ENCODE results near the gene DERA. TPM values are rescaled to one million over a fixed set of nuclear protein-coding genes. Genes with fewer than 3 reads are reported as not detected.

Gene DERA
- total and polyA plus RNA-seq, 2 of the 13 experiments (the other 11 are each of a cell fraction or from before 2014, with no cell fraction given), result 24.0 to 51.3 TPM

- H3K9me3 ChIP-seq (ENCODE audit: low read length), result no peaks in the 10 kb centered on the region
- FAIRE-seq, result no peak
Observed at GRCh38 chr12:16074894-16075293, 163.8 kb downstream of the DERA start.

More at GRCh38 chr12:16074894-16075293, 163.8 kb downstream of the DERA start:
- Histone ChIP-seq H3K4me1 (ENCODE audit: insufficient read depth, low read length) (peaks cover 11% of the 10 kb centered on the region), H3K79me2 (ENCODE audit: insufficient read depth, low read length) (no peaks in the 10 kb centered on the region), H3K27me3 (ENCODE audit: control insufficient read depth in 1 of 2, insufficient read depth in 2 of 2, low read length in 2 of 2) (no peaks in the 10 kb centered on the region), H4K20me1 (ENCODE audit: insufficient read depth, low read length) (no peaks in the 10 kb centered on the region), H3K4me2 (ENCODE audit: low read depth, low read length) (no peak overlapping the region), H3K4me3 (replicated peaks in 1 of 3; ENCODE audit: insufficient read depth in 1 of 3, low read depth in 2 of 3, low read length in 3 of 3) (no peak overlapping the region), H3K36me3 (replicated peaks in 1 of 2; ENCODE audit: control insufficient read depth in 1 of 2, insufficient read depth in 2 of 2, low read length in 2 of 2) (no peaks in the 10 kb centered on the region), H3K27ac (ENCODE audit: extremely low read length, insufficient read depth, low read length) (no peak overlapping the region), H2AFZ (ENCODE audit: low read length) (no peak overlapping the region), H3K9ac (ENCODE audit: insufficient read depth, low read depth, low read length) (no peak overlapping the region)
- no peak for ATAC-seq
- intact Hi-C loops (cut with micrococcal nuclease; ENCODE audit: unreplicated experiment), result no loop called here
- CTCF ChIA-PET (ENCODE audit: low intra/inter-chr PET ratio, low total read pairs), result no interaction called here
- DNase-seq (ENCODE audit: low spot score), result no peak
- 34% methylated on average over 2 of the region's 2 CpGs for WGBS (ENCODE audit: low lambda C conversion rate)
- POLR2A ChIA-PET, result no interaction called here
- in situ Hi-C loops (cut with HindIII; ENCODE audit: extremely low pct_ligation_motif_present, low pct_unique_long_range_greater_than_20kb), result no loop called here
- TF ChIP-seq THAP7 (CRISPR knock-in tag; IDR thresholded peaks at IDR 0.05) (no peak), BHLHE40 (IDR thresholded peaks at IDR 0.05; ENCODE audit: low read length) (no peak), BCLAF1 (IDR thresholded peaks at IDR 0.05) (no peak), FOXA3 (CRISPR knock-in tag; IDR thresholded peaks at IDR 0.05) (no peak), HDAC1 (CRISPR knock-in tag; IDR thresholded peaks at IDR 0.05) (no peak), FOXK2 (IDR thresholded peaks at IDR 0.05) (no peak), TBX3 (IDR thresholded peaks at IDR 0.05; ENCODE audit: borderline replicate concordance) (no peak)
- no TSS peak for BruUV-seq (replicated peaks)

All from HepG2 (cell line).